Measurements from ENCODE around the gene PCDH9. TPM values are rescaled to one million over a fixed set of nuclear protein-coding genes. Genes with fewer than 3 reads are reported as not detected.

The PCDH9 gene
- total RNA-seq, 1 experiment from 2014 or later = 0.11 TPM

DNA sequence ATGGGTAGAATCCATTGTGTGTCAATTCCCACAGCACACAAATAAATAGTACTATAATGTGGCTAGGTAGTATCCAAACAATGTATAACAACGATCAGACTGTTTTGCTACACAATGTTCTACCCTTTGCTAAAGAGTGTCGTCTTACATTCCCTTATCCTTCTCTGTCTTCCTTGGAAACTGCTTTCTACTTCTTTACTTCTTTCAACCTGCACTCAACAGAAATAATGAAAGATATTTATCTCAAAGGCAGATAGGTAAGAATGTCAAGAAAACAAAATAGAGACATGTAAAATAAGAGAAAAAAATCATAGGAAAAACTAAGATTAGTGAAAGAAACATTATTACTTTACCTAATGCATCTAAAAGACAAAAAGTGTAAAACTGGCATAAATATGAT, 814.7 kb downstream of the PCDH9 start:
- no peaks in the 10 kb centered on the region for H3K36me3 ChIP-seq (ENCODE audit: control insufficient read depth, insufficient read depth, low read length)
- no peak overlapping the region for H3K4me3 Mint-ChIP-seq (ENCODE audit: unreplicated experiment)
- no peaks in the 10 kb centered on the region for H3K27me3 ChIP-seq (replicated peaks; ENCODE audit: control insufficient read depth, insufficient read depth, low read length)
- TF ChIP-seq, protein P1, sequence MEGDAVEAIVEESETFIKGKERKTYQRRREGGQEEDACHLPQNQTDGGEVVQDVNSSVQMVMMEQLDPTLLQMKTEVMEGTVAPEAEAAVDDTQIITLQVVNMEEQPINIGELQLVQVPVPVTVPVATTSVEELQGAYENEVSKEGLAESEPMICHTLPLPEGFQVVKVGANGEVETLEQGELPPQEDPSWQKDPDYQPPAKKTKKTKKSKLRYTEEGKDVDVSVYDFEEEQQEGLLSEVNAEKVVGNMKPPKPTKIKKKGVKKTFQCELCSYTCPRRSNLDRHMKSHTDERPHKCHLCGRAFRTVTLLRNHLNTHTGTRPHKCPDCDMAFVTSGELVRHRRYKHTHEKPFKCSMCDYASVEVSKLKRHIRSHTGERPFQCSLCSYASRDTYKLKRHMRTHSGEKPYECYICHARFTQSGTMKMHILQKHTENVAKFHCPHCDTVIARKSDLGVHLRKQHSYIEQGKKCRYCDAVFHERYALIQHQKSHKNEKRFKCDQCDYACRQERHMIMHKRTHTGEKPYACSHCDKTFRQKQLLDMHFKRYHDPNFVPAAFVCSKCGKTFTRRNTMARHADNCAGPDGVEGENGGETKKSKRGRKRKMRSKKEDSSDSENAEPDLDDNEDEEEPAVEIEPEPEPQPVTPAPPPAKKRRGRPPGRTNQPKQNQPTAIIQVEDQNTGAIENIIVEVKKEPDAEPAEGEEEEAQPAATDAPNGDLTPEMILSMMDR (IDR thresholded peaks at IDR 0.05; ENCODE audit: insufficient read depth in 1 of 2, low read depth in 1 of 2, low read length in 1 of 2, severe bottlenecking in 1 of 2, unreplicated experiment in 1 of 2) = no peak
- no peak overlapping the region for H3K27ac Mint-ChIP-seq (ENCODE audit: unreplicated experiment)
- H3K9me3 ChIP-seq = no peaks in the 10 kb centered on the region; the same call in 1 of the 2 replicates
- no peaks in the 10 kb centered on the region for H3K27me3 Mint-ChIP-seq (ENCODE audit: insufficient read depth, unreplicated experiment)
- no peaks in the 10 kb centered on the region for H3K4me1 ChIP-seq
- H3K4me1 Mint-ChIP-seq (ENCODE audit: low read depth, unreplicated experiment) = no peaks in the 10 kb centered on the region
- H3K36me3 Mint-ChIP-seq (ENCODE audit: insufficient read depth, unreplicated experiment) = no peaks in the 10 kb centered on the region
- CTCF ChIA-PET = no interaction called here
- BruUV-seq (replicated peaks) = no TSS peak
- DNase-seq = no peak
- peaks cover under 1% of the 10 kb centered on the region for H3K9me3 Mint-ChIP-seq (ENCODE audit: unreplicated experiment)
- POLR2A ChIA-PET = no interaction called here
- intact Hi-C loops (cut with micrococcal nuclease; ENCODE audit: unreplicated experiment) = no loop called here
- H3K4me3 ChIP-seq (ENCODE audit: low read depth, low read length) = no peak overlapping the region

GRCh38 chr13:66414066-66414800, 815.9 kb downstream of the PCDH9 start:
- ChIA-PET POLR2A (no interaction called here), CTCF (no interaction called here)
- Mint-ChIP-seq H3K27me3 (ENCODE audit: insufficient read depth, unreplicated experiment) (peaks cover 2% of the 10 kb centered on the region), H3K9me3 (ENCODE audit: unreplicated experiment) (no peaks in the 10 kb centered on the region), H3K4me3 (ENCODE audit: unreplicated experiment) (no peak overlapping the region), H3K27ac (ENCODE audit: unreplicated experiment) (no peak overlapping the region), H3K36me3 (ENCODE audit: insufficient read depth, unreplicated experiment) (no peaks in the 10 kb centered on the region), H3K4me1 (ENCODE audit: low read depth, unreplicated experiment) (no peaks in the 10 kb centered on the region)
- no peak overlapping the region for H3K4me3 ChIP-seq (ENCODE audit: low read depth, low read length)
- no peaks in the 10 kb centered on the region for H3K36me3 ChIP-seq (ENCODE audit: control insufficient read depth, insufficient read depth, low read length)
- BruUV-seq (replicated peaks) = no TSS peak
- TF ChIP-seq, protein P1 (IDR thresholded peaks at IDR 0.05; ENCODE audit: insufficient read depth in 1 of 2, low read depth in 1 of 2, low read length in 1 of 2, severe bottlenecking in 1 of 2, unreplicated experiment in 1 of 2) = no peak
- intact Hi-C loops (cut with micrococcal nuclease; ENCODE audit: unreplicated experiment) = no loop called here
- no peaks in the 10 kb centered on the region for H3K27me3 ChIP-seq (replicated peaks; ENCODE audit: control insufficient read depth, insufficient read depth, low read length)
- no peak for DNase-seq
- H3K4me1 ChIP-seq = no peaks in the 10 kb centered on the region
- no peaks in the 10 kb centered on the region for H3K9me3 ChIP-seq

- Mint-ChIP-seq H3K9me3 (ENCODE audit: unreplicated experiment) (no peaks in the 10 kb centered on the region), H3K4me1 (ENCODE audit: low read depth, unreplicated experiment) (no peaks in the 10 kb centered on the region), H3K27me3 (ENCODE audit: insufficient read depth, unreplicated experiment) (peaks cover 8% of the 10 kb centered on the region), H3K4me3 (ENCODE audit: unreplicated experiment) (no peak overlapping the region), H3K27ac (ENCODE audit: unreplicated experiment) (no peak overlapping the region), H3K36me3 (ENCODE audit: insufficient read depth, unreplicated experiment) (no peaks in the 10 kb centered on the region)
- POLR2A ChIA-PET = no interaction called here
- DNase-seq = no peak
- CTCF ChIA-PET = no interaction called here
- Histone ChIP-seq H3K27me3 (replicated peaks; ENCODE audit: control insufficient read depth, insufficient read depth, low read length) (no peaks in the 10 kb centered on the region), H3K4me3 (ENCODE audit: low read depth, low read length) (no peak overlapping the region), H3K4me1 (no peaks in the 10 kb centered on the region), H3K9me3 (no peaks in the 10 kb centered on the region), H3K36me3 (ENCODE audit: control insufficient read depth, insufficient read depth, low read length) (no peaks in the 10 kb centered on the region)
- BruUV-seq (replicated peaks) = no TSS peak
- intact Hi-C loops (cut with micrococcal nuclease; ENCODE audit: unreplicated experiment) = no loop called here
- TF ChIP-seq, protein P1 (IDR thresholded peaks at IDR 0.05; ENCODE audit: insufficient read depth in 1 of 2, low read depth in 1 of 2, low read length in 1 of 2, severe bottlenecking in 1 of 2, unreplicated experiment in 1 of 2) = no peak
These were observed 819.8 kb downstream of the PCDH9 start for GRCh38 chr13:66410314-66410713.

Measured in Caco-2 (cell line).